Neural progenitor cell (in vitro differentiated cells): Measurements from ENCODE around the gene PITPNB. TPM values are rescaled to one million over a fixed set of nuclear protein-coding genes. Genes with fewer than 3 reads are reported as not detected.

Source experiments
- DNase-seq: peaks from one replicate; pipeline ENCODE4 v3.0.0-alpha.2; 2016; ENCODE audit warnings: low spot score
- H2AFZ ChIP-seq: fragments of 200-600 bp; sonication (generic); replicated peaks from 2 replicates; pipeline ENCODE4 v1.6.1; 2016; ENCODE audit warnings: antibody characterized with exemption
- H3F3A ChIP-seq: fragments of 200-600 bp; sonication (generic); 2 replicates; pipeline ENCODE4 v1.6.1; 2016; ENCODE audit warnings: antibody characterized with exemption, low read depth
- H3K27ac ChIP-seq: fragments of 200-600 bp; sonication (generic); 2 replicates; pipeline ENCODE4 v1.5.1; 2016; ENCODE audit warnings: mild to moderate bottlenecking
- H3K27me3 ChIP-seq: fragments of 200-600 bp; sonication (generic); 2 replicates; pipeline ENCODE4 v1.6.1; 2016; ENCODE audit warnings: mild to moderate bottlenecking, moderate library complexity
- H3K36me3 ChIP-seq: fragments of 200-600 bp; sonication (generic); 2 replicates; pipeline ENCODE4 v1.5.1; 2016
- H3K4me1 ChIP-seq: fragments of 200-600 bp; sonication (generic); 2 replicates; pipeline ENCODE4 v1.6.1; 2016; ENCODE audit warnings: mixed run types
- H3K4me2 ChIP-seq: fragments of 200-600 bp; sonication (generic); 2 replicates; pipeline ENCODE4 v1.6.1; 2016
- H3K4me3 ChIP-seq: fragments of 200-600 bp; sonication (generic); 2 replicates; pipeline ENCODE4 v1.5.1; 2016
- H3K79me2 ChIP-seq: fragments of 200-600 bp; sonication (generic); 2 replicates; pipeline ENCODE4 v1.6.1; 2016; ENCODE audit warnings: low read depth
- H3K9ac ChIP-seq: fragments of 200-600 bp; sonication (generic); 2 replicates; pipeline ENCODE4 v1.6.1; 2016
- H3K9me3 ChIP-seq: fragments of 200-600 bp; sonication (generic); 2 replicates; pipeline ENCODE4 v1.5.1; 2016; ENCODE audit warnings: low read depth
- H4K20me1 ChIP-seq: fragments of 200-600 bp; sonication (generic); 2 replicates; pipeline ENCODE4 v1.6.1; 2016; ENCODE audit warnings: low read depth
- H3K27ac Mint-ChIP-seq: 3 replicates; pipeline ENCODE4 v1.8.0; 2021; ENCODE audit warnings: mixed read lengths
- H3K27me3 Mint-ChIP-seq: 2 replicates; pipeline ENCODE4 v1.8.0; 2022; ENCODE audit warnings: low read depth, mild to moderate bottlenecking, inconsistent platforms, moderate library complexity, mixed read lengths; ENCODE audit not compliant: insufficient read depth
- H3K36me3 Mint-ChIP-seq: 3 replicates; pipeline ENCODE4 v1.8.0; 2021; ENCODE audit warnings: mixed read lengths
- H3K4me1 Mint-ChIP-seq: 3 replicates; pipeline ENCODE4 v1.8.0; 2021; ENCODE audit warnings: mixed read lengths
- H3K4me3 Mint-ChIP-seq: 3 replicates; pipeline ENCODE4 v1.8.0; 2021; ENCODE audit warnings: mild to moderate bottlenecking, moderate library complexity, mixed read lengths
- H3K9me3 Mint-ChIP-seq: 3 replicates; pipeline ENCODE4 v1.8.0; 2020; ENCODE audit warnings: mixed read lengths
- CTCF ChIP-seq: fragments of 200-600 bp; sonication (generic); IDR thresholded peaks from 2 replicates; pipeline ENCODE4 v1.5.1; 2017; ENCODE audit warnings: antibody characterized with exemption, mild to moderate bottlenecking
- EZH2 ChIP-seq: fragments of 200-600 bp; sonication (generic); IDR thresholded peaks from 2 replicates; pipeline ENCODE4 v1.6.1; 2017; ENCODE audit warnings: antibody characterized with exemption, mild to moderate bottlenecking, moderate library complexity
- EZH2phosphoT487 ChIP-seq: fragments of 200-600 bp; sonication (generic); IDR thresholded peaks from 2 replicates; pipeline ENCODE4 v1.6.1; 2017; ENCODE audit warnings: antibody characterized with exemption
- total RNA-seq: library from RNA; depleted of rRNA; stranded (reverse); fragments of >200 nt; gene quantifications from 2 replicates; pipeline ENCODE4 v1.2.3, GENCODE V29; 2015; ENCODE audit warnings: low replicate concordance

PITPNB gene
- total RNA-seq, 1 donor from 2014 or later = 32.5 TPM

GRCh38 chr22:27947448-27947847 lies 28.4 kb upstream of the PITPNB start:
- TF ChIP-seq CTCF (no peak), EZH2phosphoT487 (no peak), EZH2 (no peak)
- peaks cover 4% of the 10 kb centered on the region for H3K36me3 Mint-ChIP-seq

GRCh38 chr22:27941143-27941542 lies 22.1 kb upstream of the PITPNB start:
- Histone ChIP-seq H4K20me1 (no peaks in the 10 kb centered on the region), H3K27ac (no peak overlapping the region), H3K27me3 (no peaks in the 10 kb centered on the region), H3K9me3 (no peaks in the 10 kb centered on the region), H3K4me3 (no peak overlapping the region), H3K9ac (no peak overlapping the region), H3K79me2 (no peaks in the 10 kb centered on the region), H3F3A (no peaks in the 10 kb centered on the region), H3K4me2 (no peak overlapping the region), H3K36me3 (no peaks in the 10 kb centered on the region), H2AFZ (no peak overlapping the region), H3K4me1 (no peaks in the 10 kb centered on the region)
- Mint-ChIP-seq H3K27ac (peak overlapping the region; percentile 72), H3K27me3 (no peaks in the 10 kb centered on the region), H3K4me1 (no peaks in the 10 kb centered on the region), H3K9me3 (no peaks in the 10 kb centered on the region), H3K36me3 (peaks cover 9% of the 10 kb centered on the region), H3K4me3 (no peak overlapping the region)
- no peak for TF ChIP-seq EZH2
- no peak for DNase-seq

More at GRCh38 chr22:27947448-27947847, 28.4 kb upstream of the PITPNB start:
- H3K4me2 ChIP-seq = no peak overlapping the region
- DNase-seq = no peak
- no peak overlapping the region for H3K4me3 ChIP-seq
- H2AFZ ChIP-seq = no peak overlapping the region
- Mint-ChIP-seq H3K4me1 (peaks cover 7% of the 10 kb centered on the region), H3K4me3 (no peak overlapping the region), H3K27me3 (no peaks in the 10 kb centered on the region), H3K27ac (peak overlapping the region; percentile 76), H3K9me3 (no peaks in the 10 kb centered on the region)
- no peaks in the 10 kb centered on the region for H3K27me3 ChIP-seq
- no peaks in the 10 kb centered on the region for H3F3A ChIP-seq
- no peak overlapping the region for H3K27ac ChIP-seq
- no peaks in the 10 kb centered on the region for H3K36me3 ChIP-seq
- H3K4me1 ChIP-seq = no peaks in the 10 kb centered on the region
- H4K20me1 ChIP-seq = no peaks in the 10 kb centered on the region
- no peaks in the 10 kb centered on the region for H3K9me3 ChIP-seq
- no peak overlapping the region for H3K9ac ChIP-seq
- no peaks in the 10 kb centered on the region for H3K79me2 ChIP-seq

- Histone ChIP-seq H3K4me1 (no peaks in the 10 kb centered on the region), H3K36me3 (no peaks in the 10 kb centered on the region), H3F3A (no peaks in the 10 kb centered on the region), H2AFZ (no peak overlapping the region), H3K4me2 (no peak overlapping the region), H4K20me1 (no peaks in the 10 kb centered on the region), H3K79me2 (peaks cover 3% of the 10 kb centered on the region), H3K4me3 (no peak overlapping the region), H3K27me3 (no peaks in the 10 kb centered on the region), H3K9me3 (no peaks in the 10 kb centered on the region), H3K27ac (no peak overlapping the region), H3K9ac (no peak overlapping the region)
- TF ChIP-seq CTCF (no peak), EZH2phosphoT487 (no peak), EZH2 (no peak)
- Mint-ChIP-seq H3K36me3 (peaks cover 17% of the 10 kb centered on the region), H3K27me3 (no peaks in the 10 kb centered on the region), H3K27ac (no peak overlapping the region), H3K4me1 (no peaks in the 10 kb centered on the region), H3K4me3 (no peak overlapping the region), H3K9me3 (no peaks in the 10 kb centered on the region)
- DNase-seq = no peak
Observed at GRCh38 chr22:27937453-27937852, 18.4 kb upstream of the PITPNB start.

- DNase-seq = no peak
- no peak overlapping the region for H3K27ac ChIP-seq
- peaks cover 10% of the 10 kb centered on the region for H3K36me3 Mint-ChIP-seq
- no peak overlapping the region for H3K4me3 Mint-ChIP-seq
- H3K79me2 ChIP-seq = peaks cover 19% of the 10 kb centered on the region
- no peaks in the 10 kb centered on the region for H3K36me3 ChIP-seq
- peaks cover under 1% of the 10 kb centered on the region for H3K4me1 ChIP-seq
- H3K9me3 Mint-ChIP-seq = no peaks in the 10 kb centered on the region
- no peaks in the 10 kb centered on the region for H3K9me3 ChIP-seq
- H3K4me2 ChIP-seq = no peak overlapping the region
- no peaks in the 10 kb centered on the region for H3K4me1 Mint-ChIP-seq
- no peak overlapping the region for H2AFZ ChIP-seq
- H3K9ac ChIP-seq = no peak overlapping the region
- H4K20me1 ChIP-seq = no peaks in the 10 kb centered on the region
- H3K27me3 ChIP-seq = no peaks in the 10 kb centered on the region
- no peak overlapping the region for H3K4me3 ChIP-seq
- TF ChIP-seq EZH2 (no peak), EZH2phosphoT487 (no peak)
- H3F3A ChIP-seq = no peaks in the 10 kb centered on the region
- no peaks in the 10 kb centered on the region for H3K27me3 Mint-ChIP-seq
- no peak overlapping the region for H3K27ac Mint-ChIP-seq
Observed at GRCh38 chr22:27935897-27936296, 16.8 kb upstream of the PITPNB start.
